ENCODE results near the gene DNM3. TPM values are rescaled to one million over a fixed set of nuclear protein-coding genes. Genes with fewer than 3 reads are reported as not detected.

DNM3 gene
- total and polyA plus RNA-seq, 10 of the 15 experiments (the other 5 are each of a cell fraction or from before 2014, with no cell fraction given): 0.03 to 1.5 (median 0.08) TPM; not detected in 3

- TF ChIP-seq POLR2AphosphoS5 (IDR thresholded peaks at IDR 0.05; ENCODE audit: low read length) (peak; percentile 74), CREB1 (IDR thresholded peaks at IDR 0.05; ENCODE audit: low read depth) (no peak), HSF1 (IDR thresholded peaks at IDR 0.05; ENCODE audit: low read depth, low read length) (no peak), FOS (IDR thresholded peaks at IDR 0.05; ENCODE audit: borderline replicate concordance, extremely low read depth, insufficient read length) (no peak), ZSCAN29 (IDR thresholded peaks at IDR 0.05) (0 out of 2 replicates have a peak, but pooled peaks have one; percentile 20), ZNF207 (IDR thresholded peaks at IDR 0.05; ENCODE audit: borderline replicate concordance) (no peak), ZNF384 (IDR thresholded peaks at IDR 0.05; ENCODE audit: borderline replicate concordance, low read depth, low read length) (no peak), KDM1A (IDR thresholded peaks at IDR 0.05; ENCODE audit: borderline replicate concordance) (no peak), BRCA1 (IDR thresholded peaks at IDR 0.05; ENCODE audit: low read depth, low read length) (no peak), SMC3 (IDR thresholded peaks at IDR 0.05; ENCODE audit: borderline replicate concordance, low read length) (peak; percentile 87), JUND (IDR thresholded peaks at IDR 0.05; ENCODE audit: low read depth, low read length) (no peak), IRF4 (IDR thresholded peaks at IDR 0.05; ENCODE audit: low read depth, low read length) (no peak), GABPA (IDR thresholded peaks at IDR 0.05; ENCODE audit: low read depth) (peak; percentile 86), MTA2 (IDR thresholded peaks at IDR 0.05; ENCODE audit: low read depth) (peak; percentile 56; the same call in 1 of the 2 replicates), BCLAF1 (IDR thresholded peaks at IDR 0.05) (no peak), PAX5 (IDR thresholded peaks at IDR 0.05; ENCODE audit: borderline replicate concordance, low read depth, low read length) (no peak), NKRF (conservative IDR thresholded peaks at IDR 0.05) (peak; percentile 72; the same call in 1 of the 2 replicates), CHD4 (IDR thresholded peaks at IDR 0.05) (no peak), NR2C1 (IDR thresholded peaks at IDR 0.05) (peak; percentile 95), MTA3 (IDR thresholded peaks at IDR 0.05; ENCODE audit: borderline replicate concordance, low read length) (no peak), POLR2A (IDR thresholded peaks at IDR 0.05; ENCODE audit: low read depth, low read length) (peak; percentile 91), YBX1 (IDR thresholded peaks at IDR 0.05) (no peak), TCF7 (IDR thresholded peaks at IDR 0.05; ENCODE audit: borderline replicate concordance) (no peak), MYB (IDR thresholded peaks at IDR 0.05; ENCODE audit: borderline replicate concordance, low read depth, low read length) (no peak), EGR1 (IDR thresholded peaks at IDR 0.05; ENCODE audit: borderline replicate concordance in 1 of 2, low read depth in 2 of 2, low read length in 2 of 2) (peak in 1 of 2 experiments; percentile 54; a peak in 1 of 3 replicates), MEF2B (IDR thresholded peaks at IDR 0.05; ENCODE audit: partially characterized antibody, poor library complexity, severe bottlenecking) (peak; percentile 26)
These were observed 602.6 kb downstream of the DNM3 start, which contains the start of gene PIGC (continued) for GRCh38 chr1:172443666-172444453.

Data from GM12878 (cell line).